Stimulated activated CD8-positive, alpha-beta memory T cell treated with anti-CD3 and anti-CD28 coated beads, Interleukin-4, amount 100 ng/mL, for 4 hours (primary cell): ENCODE measurements around the gene ZC3H8.

ENCODE experiments used
- DNase-seq, 2 donors: peaks; one replicate each; pipeline ENCODE4 v3.0.0-alpha.2; 2020; ENCODE audit warnings: low read depth in 2 of 2, low spot score in 1 of 2

Gene ZC3H8

DNA sequence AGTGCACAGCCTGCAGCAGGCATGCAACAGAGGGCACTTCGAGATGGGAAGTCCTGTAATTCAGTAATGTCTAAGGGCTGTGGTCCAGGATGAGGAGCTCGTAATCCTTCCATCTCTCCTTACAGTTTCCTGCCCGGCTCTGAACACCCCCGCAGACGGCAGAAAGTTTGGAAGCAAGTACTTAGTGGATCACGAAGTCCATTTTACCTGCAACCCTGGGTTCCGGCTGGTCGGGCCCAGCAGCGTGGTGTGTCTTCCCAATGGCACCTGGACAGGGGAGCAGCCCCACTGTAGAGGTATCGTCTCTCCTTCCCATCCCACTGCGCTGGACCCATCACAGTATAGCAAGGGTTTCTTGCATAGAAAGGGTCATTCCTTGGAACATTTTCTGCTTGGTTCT is 90.0 kb downstream of the ZC3H8 start:
- DNase-seq = no peak

DNA sequence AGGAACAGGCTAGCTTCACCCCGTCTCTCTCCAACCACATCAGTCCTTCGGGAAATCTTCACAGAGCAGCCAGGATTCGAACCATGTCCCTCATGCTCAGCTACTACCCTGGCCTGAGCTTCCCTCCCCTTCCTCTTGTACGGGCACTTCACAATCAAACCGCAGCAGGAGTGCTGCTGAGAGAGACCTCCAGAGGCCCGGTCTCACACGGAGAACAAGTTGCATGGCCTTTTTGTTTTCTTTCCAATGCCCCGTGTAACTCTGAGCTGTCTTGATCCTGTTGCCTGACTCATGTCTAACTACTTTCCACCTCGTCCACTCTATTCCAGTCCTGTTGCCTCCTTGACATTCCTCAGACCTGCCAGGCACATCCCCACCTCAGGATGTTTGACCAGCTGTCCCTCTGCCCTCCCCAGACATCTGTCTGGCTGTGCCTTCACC is 91.3 kb downstream of the ZC3H8 start:
- DNase-seq = no peak

DNA sequence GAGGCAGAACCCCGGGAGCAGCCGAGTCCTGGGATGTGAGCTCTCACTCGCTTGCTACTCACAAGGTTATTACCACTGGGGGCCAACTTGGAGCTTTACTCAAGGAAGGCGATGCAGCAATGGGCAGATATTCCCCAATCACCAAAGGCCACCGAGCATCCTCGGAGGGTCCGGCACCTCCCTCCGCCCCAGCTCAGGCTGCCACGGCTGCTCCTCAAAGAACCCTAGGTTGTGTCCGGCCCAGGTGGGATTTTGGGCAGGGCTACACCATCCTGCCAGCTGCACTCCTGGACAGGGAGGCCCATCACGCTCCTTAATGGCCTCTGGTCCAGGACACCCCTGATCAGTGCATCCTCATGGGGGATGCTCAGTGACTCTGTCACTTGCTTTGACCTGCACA is 91.9 kb downstream of the ZC3H8 start:
- no peak for DNase-seq

DNA sequence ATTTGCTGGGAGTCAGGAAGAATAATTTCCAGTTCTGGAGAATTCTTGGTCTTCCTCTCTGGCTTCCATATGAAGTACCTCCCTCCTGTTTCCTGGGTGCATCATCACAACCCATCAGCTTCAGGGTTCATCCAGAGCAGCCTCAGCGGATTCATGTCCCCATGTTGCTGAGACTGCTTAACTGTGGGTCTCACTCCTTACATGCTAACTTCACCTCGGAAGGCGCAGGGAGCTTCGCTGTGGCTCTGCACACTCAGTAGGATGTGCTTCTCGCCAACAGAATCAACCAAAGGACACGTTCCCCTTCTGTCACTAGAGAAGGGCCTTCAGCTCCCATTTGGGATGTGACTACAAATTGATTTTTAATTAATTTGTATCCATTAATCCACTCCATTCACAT is 92.5 kb downstream of the ZC3H8 start:
- DNase-seq = no peak
